AG04450 (cell line): ENCODE data around the gene BRAF. TPM values are rescaled to one million over a fixed set of nuclear protein-coding genes. Genes with fewer than 3 reads are reported as not detected.
"Not testable (repeated sequence)": the region's sequence is repeated elsewhere in the genome, so short reads cannot be mapped to it uniquely, and the experiment has no call there.

Experiments
- CTCF ChIA-PET: fragments of 300-600, 350-600 bp; formaldehyde crosslinking; extraction: SDS; loops from one replicate; lab custom pipeline; 2022; ENCODE audit warnings: antibody characterized with exemption, inconsistent platforms; lab: Charles Lee
- POLR2A ChIA-PET: fragments of 350-600 bp; formaldehyde crosslinking; extraction: SDS; loops from one replicate; lab custom pipeline; 2021; ENCODE audit warnings: antibody characterized with exemption, inconsistent platforms; lab: Yijun Ruan, JAX
- DNase-seq: peaks from one replicate; pipeline ENCODE4 v3.0.0-alpha.2; 2011; ENCODE audit warnings: low read depth, low spot score
- H3K27ac ChIP-seq: one replicate; pipeline ENCODE4 v1.5.1; 2012; ENCODE audit warnings: low read depth, low read length, control low read depth
- H3K27me3 ChIP-seq: one replicate; pipeline ENCODE4 v1.6.0; 2012; ENCODE audit warnings: low read length; ENCODE audit not compliant: control insufficient read depth, insufficient read depth
- H3K4me3 ChIP-seq: 2 replicates; pipeline ENCODE4 v1.5.1; 2011; ENCODE audit warnings: mild to moderate bottlenecking, low read depth, low read length, control low read depth
- H3K9me3 ChIP-seq: 2 replicates; pipeline ENCODE4 v1.5.1; 2012; ENCODE audit warnings: low read length; ENCODE audit not compliant: control insufficient read depth, insufficient read depth
- CTCF ChIP-seq: IDR thresholded peaks from 2 replicates; pipeline ENCODE4 v1.5.1; 2011; ENCODE audit warnings: low read depth, low read length, control low read depth, inconsistent platforms
- polyA plus RNA-seq: library from polyadenylated mRNA; depleted of rRNA; stranded (reverse); fragments of >200 nt; gene quantifications from 2 replicates; pipeline ENCODE4 v1.2.3, GENCODE V29; 2011

BRAF gene
- polyA plus RNA-seq, 1 experiment: 19.3 TPM

DNA sequence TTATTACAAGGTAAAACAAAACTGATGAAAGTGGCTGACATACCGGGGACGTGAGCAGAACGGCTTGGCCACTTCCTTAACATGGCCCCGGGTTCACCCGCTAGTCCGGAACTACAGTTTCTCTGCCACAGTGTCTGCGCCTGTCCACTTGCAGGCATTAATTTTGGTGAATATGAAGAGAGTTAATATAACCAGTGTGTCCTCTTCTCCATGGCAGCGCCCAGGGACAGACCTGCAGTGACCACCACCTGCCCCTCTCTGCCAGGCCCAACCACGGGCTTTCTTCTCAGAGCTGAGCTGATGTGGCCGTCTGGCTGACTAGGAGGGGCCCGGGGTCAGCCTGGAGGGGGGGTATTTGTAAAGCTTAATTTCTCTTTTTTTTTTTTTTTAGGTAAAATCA is 229.3 kb downstream of the BRAF start:
- Histone ChIP-seq H3K27ac (no peak overlapping the region), H3K4me3 (no peak overlapping the region), H3K27me3 (no peaks in the 10 kb centered on the region), H3K9me3 (no peaks in the 10 kb centered on the region; the same call in 1 of the 2 replicates)
- POLR2A ChIA-PET: no interaction called here
- DNase-seq: no peak
- no peak for TF ChIP-seq CTCF
- CTCF ChIA-PET: no interaction called here

- H3K27me3 ChIP-seq: no peaks in the 10 kb centered on the region
- no peak overlapping the region for H3K4me3 ChIP-seq
- POLR2A ChIA-PET: no interaction called here
- H3K9me3 ChIP-seq: no peaks in the 10 kb centered on the region; the same call in 1 of the 2 replicates
- H3K27ac ChIP-seq: no peak overlapping the region
- CTCF ChIA-PET: no interaction called here
- DNase-seq: no peak
- no peak for TF ChIP-seq CTCF
These were observed 230.1 kb downstream of the BRAF start for GRCh38 chr7:140694592-140694991.

DNA sequence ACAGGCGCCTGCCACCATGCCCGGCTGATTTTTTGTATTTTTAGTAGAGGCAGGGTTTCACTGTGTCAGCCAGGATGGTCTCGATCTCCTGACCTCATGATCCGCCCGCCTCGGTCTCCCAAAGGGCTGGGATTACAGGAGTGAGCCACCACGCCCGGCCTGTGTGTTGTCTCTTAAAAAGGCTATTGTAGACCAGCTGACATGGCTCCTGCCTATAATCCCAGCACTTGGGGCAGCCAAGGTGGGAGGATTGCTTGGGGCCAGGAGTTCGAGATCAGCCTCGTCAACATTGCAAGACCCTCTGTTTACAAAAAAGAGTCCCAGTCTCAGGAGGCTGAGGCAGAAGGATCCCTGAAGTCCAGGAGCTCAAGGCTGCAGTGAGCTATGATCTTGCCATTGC is 230.9 kb downstream of the BRAF start:
- CTCF ChIA-PET, H3K27me3 ChIP-seq, DNase-seq, H3K9me3 ChIP-seq, H3K27ac ChIP-seq, POLR2A ChIA-PET, H3K4me3 ChIP-seq: not testable (repeated sequence)

DNA sequence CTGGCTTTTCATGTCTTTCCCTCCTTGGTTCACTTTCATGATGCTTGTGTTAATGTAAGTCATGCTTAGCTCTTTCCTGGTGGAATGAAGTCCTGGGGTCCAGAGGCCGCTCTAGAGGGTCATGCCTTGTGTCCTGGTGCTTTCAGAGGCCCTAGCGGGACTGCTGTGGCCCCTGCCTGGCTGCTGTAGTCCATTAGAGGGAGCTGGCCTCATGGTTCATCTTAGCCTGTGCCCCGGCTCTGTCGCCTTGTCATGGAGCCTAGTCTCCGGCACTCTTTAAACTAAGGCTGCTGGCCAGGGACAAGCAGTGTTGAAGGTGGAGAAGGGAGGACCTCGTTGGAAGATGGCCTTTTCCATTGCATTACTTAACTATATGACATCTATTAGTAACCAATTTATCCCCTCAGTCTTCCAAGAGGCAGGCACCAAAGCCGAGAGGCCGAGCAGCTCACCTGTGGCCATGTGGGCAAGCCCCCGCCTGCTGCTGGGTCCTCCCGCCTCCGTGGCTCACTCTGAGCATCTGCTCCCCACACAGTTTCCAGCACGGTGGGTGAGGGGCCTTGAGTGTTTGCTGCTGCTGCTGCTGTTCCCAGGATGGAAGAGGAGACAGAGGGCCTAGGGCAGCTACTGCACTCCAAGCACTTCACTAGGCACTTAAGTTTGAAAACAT is 233.2 kb downstream of the BRAF start:
- Histone ChIP-seq H3K4me3 (no peak overlapping the region), H3K27ac (no peak overlapping the region), H3K27me3 (no peaks in the 10 kb centered on the region), H3K9me3 (no peaks in the 10 kb centered on the region; the same call in 1 of the 2 replicates)
- ChIA-PET CTCF (no interaction called here), POLR2A (no interaction called here)
- DNase-seq: no peak
- TF ChIP-seq CTCF: no peak

DNA sequence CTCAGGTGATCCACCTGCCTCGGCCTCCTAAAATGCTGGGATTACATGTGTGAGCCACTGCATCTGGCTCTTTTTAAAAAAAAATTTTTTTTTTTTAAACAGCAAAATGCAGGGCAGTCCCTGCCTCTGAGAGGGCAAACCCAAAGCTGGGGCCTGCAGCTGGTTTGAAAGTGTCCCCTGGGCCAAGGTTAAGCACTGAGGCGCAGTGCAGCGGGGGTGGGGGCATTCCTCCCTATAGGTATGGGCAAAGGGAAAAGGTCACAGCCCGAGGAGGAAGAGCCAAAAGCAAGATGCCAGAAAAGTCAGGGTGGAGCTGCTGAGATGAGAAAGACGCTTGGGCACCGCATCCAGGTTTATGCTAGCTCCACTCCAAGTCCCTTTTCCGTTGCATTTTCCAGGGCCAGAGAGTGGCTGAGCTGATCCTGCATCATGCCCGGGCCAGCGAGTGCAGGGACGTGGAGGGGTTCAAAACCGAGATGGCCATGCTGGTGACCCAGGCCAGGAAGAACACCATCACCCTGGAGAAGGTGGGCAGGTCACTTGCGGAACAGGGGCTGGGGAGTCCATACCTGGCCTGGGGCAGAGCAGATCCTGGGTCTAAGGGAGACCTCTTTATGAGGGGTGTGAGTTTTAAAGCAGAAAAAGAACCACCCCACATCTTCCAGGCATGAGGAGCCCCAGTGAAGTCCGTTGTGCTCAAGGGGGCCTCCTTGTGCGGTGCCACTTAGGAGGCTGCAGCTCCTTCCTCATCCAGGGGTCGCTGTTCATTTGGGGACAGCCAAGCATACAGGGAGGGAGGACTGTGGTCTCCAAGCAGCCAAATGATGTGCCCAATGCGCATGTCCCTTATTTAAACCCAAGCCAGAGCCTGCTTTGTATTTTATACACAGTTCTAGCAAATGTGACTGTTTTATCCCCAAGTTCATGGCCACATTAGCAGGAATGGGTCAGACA is 235.3 kb downstream of the BRAF start:
- CTCF ChIA-PET: no interaction called here
- Histone ChIP-seq H3K27ac (no peak overlapping the region), H3K9me3 (no peaks in the 10 kb centered on the region), H3K4me3 (no peak overlapping the region), H3K27me3 (no peaks in the 10 kb centered on the region)
- TF ChIP-seq CTCF: no peak
- DNase-seq: no peak
- POLR2A ChIA-PET: no interaction called here
